HFFc6 (cell line): ENCODE results near the gene PIGP. TPM values are rescaled to one million over a fixed set of nuclear protein-coding genes. Genes with fewer than 3 reads are reported as not detected.

Experiments used
- DNase-seq: peaks from one replicate; pipeline ENCODE4 v3.0.0-alpha.2; 2018
- H3K27ac Mint-ChIP-seq: 2 replicates; pipeline ENCODE4 v1.8.0; 2020; ENCODE audit warnings: mild to moderate bottlenecking, mixed read lengths
- H3K27me3 Mint-ChIP-seq: 2 replicates; pipeline ENCODE4 v1.8.0; 2021; ENCODE audit warnings: mild to moderate bottlenecking, moderate library complexity, mixed read lengths; ENCODE audit not compliant: insufficient read depth
- H3K36me3 Mint-ChIP-seq: 2 replicates; pipeline ENCODE4 v1.8.0; 2021; ENCODE audit warnings: low read depth, mixed read lengths
- H3K4me1 Mint-ChIP-seq: 2 replicates; pipeline ENCODE4 v1.8.0; 2020; ENCODE audit warnings: low read depth, mixed read lengths
- H3K4me3 Mint-ChIP-seq: 2 replicates; pipeline ENCODE4 v1.8.0; 2020; ENCODE audit warnings: mild to moderate bottlenecking, moderate library complexity, mixed read lengths
- H3K9me3 Mint-ChIP-seq: 2 replicates; pipeline ENCODE4 v1.8.0; 2020; ENCODE audit warnings: mild to moderate bottlenecking, mixed read lengths
- CTCF ChIP-seq: fragments of 200-600 bp; sonication (generic); IDR thresholded peaks from 2 replicates; pipeline ENCODE4 v1.5.0; 2021; ENCODE audit warnings: antibody characterized with exemption, mild to moderate bottlenecking
- total RNA-seq, 6 experiments: library from RNA; stranded (reverse); fragmentation: NEBNext Ultra II Directional; extraction: Animal tissue kit (Norgen Biotek cat#: 25700); gene quantifications; 2 replicates in 1 of 6; 3 replicates in 5 of 6; pipeline ENCODE4 v1.2.3, GENCODE V29; 2021

Gene PIGP
- total RNA-seq, 6 experiments from 2014 or later, result 24.8 to 33.8 (median 31.1) TPM

GRCh38 chr21:37017951-37018679, 54.8 kb downstream of the PIGP start:
- no peaks in the 10 kb centered on the region for H3K4me1 Mint-ChIP-seq
- H3K27me3 Mint-ChIP-seq, result peaks cover 2% of the 10 kb centered on the region
- H3K4me3 Mint-ChIP-seq, result no peak overlapping the region
- DNase-seq, result no peak
- no peaks in the 10 kb centered on the region for H3K9me3 Mint-ChIP-seq
- no peak overlapping the region for H3K27ac Mint-ChIP-seq
- TF ChIP-seq CTCF, result no peak
- no peaks in the 10 kb centered on the region for H3K36me3 Mint-ChIP-seq

Other genes starting within 250 kb of the PIGP start
- gene HLCS, start 106.4 kb downstream of the PIGP start, total RNA-seq, result 10 to 100 TPM; 20.3 to 24.5 (median 22.2) TPM
- not detected for gene RIPPLY3, start 66.4 kb downstream of the PIGP start, total RNA-seq
- gene TTC3, start 183 bp upstream of the PIGP start, total RNA-seq, result 100 to 1,000 TPM; 123 to 173 (median 134) TPM
- gene VPS26C, start 194.3 kb upstream of the PIGP start, total RNA-seq, result 10 to 100 TPM; 40.8 to 50.0 (median 44.3) TPM